GM13976 (cell line): Measurements from ENCODE around the gene OVOL2.

ENCODE experiments used
- DNase-seq: peaks from one replicate; pipeline ENCODE4 v3.0.0; 2012; ENCODE audit warnings: low spot score
- in situ Hi-C: fragments of 300-500 bp; cut with MboI; formaldehyde crosslinking; loops from one replicate; pipeline ENCODE4 v1.12.0; 2022; ENCODE audit warnings: low sequenced_read_pairs, mixed read lengths, inconsistent platforms; ENCODE audit not compliant: unreplicated experiment
- TF ChIP-seq, protein P1 (sequence below): IDR thresholded peaks from 2 replicates; pipeline ENCODE4 v1.5.1; 2012; ENCODE audit warnings: borderline replicate concordance, mild to moderate bottlenecking; ENCODE audit not compliant: insufficient read depth; ENCODE audit errors: extremely low read depth, missing control alignments, control extremely low read depth

Gene OVOL2

DNA sequence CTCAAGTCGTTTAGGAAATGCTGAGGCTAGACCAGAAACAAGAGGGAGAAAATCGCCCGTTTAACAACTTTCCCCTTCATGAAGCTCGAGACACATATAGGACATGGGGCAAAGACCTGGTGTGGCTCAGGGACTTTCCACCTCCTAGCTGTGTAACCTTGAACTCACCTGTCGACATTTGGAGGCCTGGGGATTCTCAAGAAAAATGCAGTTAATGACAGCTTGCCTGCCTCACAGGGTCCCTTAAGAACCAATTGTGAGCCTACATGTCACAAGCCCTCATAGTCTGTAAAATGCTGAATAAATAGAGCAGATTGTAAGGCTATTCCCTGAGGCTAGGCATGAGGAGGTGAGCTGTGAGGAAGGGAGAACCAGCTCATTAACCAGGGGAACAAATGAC lies 53.8 kb downstream of the OVOL2 start:
- DNase-seq = no peak
- TF ChIP-seq, protein P1, sequence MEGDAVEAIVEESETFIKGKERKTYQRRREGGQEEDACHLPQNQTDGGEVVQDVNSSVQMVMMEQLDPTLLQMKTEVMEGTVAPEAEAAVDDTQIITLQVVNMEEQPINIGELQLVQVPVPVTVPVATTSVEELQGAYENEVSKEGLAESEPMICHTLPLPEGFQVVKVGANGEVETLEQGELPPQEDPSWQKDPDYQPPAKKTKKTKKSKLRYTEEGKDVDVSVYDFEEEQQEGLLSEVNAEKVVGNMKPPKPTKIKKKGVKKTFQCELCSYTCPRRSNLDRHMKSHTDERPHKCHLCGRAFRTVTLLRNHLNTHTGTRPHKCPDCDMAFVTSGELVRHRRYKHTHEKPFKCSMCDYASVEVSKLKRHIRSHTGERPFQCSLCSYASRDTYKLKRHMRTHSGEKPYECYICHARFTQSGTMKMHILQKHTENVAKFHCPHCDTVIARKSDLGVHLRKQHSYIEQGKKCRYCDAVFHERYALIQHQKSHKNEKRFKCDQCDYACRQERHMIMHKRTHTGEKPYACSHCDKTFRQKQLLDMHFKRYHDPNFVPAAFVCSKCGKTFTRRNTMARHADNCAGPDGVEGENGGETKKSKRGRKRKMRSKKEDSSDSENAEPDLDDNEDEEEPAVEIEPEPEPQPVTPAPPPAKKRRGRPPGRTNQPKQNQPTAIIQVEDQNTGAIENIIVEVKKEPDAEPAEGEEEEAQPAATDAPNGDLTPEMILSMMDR = no peak
- in situ Hi-C loops = no loop called here

DNA sequence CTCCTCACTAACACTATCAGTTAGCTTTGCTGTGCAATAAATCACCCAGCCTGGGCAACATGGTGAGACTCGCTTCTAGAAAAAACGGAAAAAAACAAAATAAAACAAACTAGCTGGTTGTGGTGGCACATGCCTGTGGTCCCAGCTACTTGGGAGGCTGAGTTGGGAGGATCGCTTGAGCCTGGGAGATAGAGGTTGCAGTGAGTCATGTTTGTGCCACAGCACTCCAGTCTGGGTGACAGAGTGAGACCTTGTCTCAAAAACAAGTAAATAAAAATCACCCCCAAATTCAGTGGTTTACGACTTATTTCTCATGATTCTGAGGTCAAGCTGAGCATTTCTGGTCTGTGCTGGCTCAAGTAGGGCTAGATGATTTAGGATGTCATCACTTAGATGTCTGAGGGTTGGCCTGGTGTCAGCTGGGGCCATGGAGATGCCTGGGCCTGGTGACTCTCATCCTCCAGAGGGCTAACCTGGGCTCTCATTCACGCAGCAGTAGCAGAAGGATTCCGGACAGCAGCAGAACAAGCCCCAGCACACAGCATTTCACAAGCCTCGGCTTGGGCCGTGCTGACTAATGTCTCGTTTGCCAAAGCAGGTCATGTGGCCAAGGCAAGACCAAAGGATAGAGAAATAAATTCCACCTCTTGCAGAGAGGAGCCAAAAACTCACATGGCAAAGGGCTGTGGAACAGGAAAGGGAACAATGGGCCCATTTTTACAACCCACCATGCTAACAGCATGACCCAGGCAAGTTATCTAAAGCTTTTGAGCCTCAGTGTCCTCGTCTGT lies 56.4 kb downstream of the OVOL2 start:
- no peak for DNase-seq
- in situ Hi-C loops = no loop called here
- TF ChIP-seq, protein P1 = no peak

DNA sequence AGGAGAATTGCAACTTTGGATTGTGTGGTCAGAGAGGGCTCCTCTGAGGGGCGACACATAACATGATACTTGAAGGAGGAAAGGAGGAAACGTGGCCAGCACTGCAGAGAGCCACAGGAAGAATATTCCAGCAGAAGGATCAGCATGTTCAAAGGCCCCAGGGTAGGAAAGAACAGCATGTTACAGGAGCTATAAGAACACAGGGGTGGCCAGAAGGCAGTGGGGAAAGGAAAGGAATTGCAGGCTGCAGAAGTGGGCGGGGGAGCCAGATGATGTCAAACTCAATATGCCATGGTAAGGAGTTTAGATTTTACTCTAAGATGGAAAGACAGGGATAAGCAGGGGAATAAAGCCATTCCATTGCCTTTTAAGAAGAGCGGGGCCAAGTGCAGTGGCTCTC lies 58.1 kb downstream of the OVOL2 start:
- no peak for DNase-seq
- in situ Hi-C loops = no loop called here
- TF ChIP-seq, protein P1 = no peak

DNA sequence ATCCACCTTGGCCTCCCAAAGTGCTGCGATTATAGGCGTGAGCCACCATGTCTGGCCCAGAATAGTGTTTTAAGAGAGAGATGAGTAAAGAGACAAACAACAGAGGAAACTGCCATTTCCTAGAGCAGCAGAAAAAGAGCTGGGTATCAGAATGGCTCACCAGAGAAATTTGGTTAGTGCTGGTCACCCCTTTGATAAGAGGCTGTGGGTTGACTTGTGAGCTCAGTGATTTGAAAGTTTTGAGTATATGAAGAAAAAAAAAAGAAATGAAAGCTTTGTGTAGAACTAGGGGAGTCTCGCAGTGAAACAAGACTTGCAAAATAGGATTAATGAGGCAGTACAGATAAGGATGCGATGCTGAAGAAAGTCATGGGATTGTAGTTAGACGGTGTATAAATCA lies 59.3 kb downstream of the OVOL2 start:
- DNase-seq = no peak
- in situ Hi-C loops = no loop called here
- TF ChIP-seq, protein P1 = no peak

DNA sequence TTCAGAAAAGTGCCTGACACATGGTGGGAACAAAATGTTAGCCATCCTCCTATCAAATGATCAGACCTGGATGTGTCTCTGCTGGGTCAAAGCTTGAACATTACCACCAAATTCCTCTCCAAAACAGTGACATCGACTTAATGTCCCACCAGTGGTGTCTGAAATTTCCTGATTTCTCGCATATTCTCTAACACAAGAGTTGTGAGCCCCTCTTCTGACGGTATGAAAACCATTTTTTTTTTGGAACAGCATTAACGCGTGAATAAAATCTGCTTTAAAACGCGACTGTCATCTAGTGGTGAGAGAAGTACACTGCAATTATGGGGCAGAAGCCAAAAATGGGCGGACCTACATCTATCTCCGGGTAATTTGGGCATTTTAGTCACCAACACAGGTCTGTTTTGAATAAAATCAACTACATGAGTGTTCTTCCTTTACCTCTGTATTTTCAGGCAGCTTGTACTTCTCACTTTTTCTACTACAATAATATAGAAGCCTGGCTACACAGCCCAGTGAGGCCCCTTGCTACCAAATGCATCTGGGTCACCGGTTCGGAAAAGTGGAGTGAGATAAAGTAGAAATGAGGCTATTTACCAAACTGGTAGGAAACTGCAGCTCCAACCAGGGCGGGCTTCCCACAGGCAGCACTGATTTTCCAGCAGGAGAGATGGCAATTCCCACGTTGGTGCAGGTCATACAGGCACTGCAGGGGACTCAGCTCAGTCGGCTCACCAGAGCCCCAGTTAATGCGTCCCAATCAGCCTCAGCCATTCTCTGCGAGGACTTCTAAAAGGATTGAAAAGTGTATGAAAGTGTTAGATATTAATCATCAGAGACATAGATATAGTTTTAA lies 61.5 kb downstream of the OVOL2 start:
- in situ Hi-C loops = no loop called here
- TF ChIP-seq, protein P1 = peak; percentile 86
- peak; percentile 67 for DNase-seq

DNA sequence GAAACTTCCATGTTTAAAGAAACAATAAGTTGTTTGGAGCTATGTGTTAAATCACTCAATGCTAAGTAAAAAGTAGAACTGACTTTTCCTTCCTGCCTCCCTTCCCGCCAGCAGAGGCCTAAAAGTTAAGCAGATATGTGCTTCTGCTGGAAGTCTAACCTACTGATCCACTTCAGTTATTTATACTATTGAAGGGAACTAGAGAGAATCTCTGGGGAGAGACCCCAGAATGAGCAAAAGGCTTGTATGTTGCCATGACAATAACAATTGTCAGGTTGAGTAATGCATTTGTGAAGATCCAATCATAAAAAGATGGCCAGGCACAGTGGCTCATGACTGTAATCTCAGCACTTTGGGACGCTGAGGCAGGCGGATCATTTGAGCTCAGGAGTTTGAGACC lies 64.2 kb downstream of the OVOL2 start:
- in situ Hi-C loops = no loop called here

More for the DNA sequence above, 64.2 kb downstream of the OVOL2 start:
- TF ChIP-seq, protein P1 = no peak
- DNase-seq = no peak
